Panc1 (cell line): ENCODE measurements around the gene CDC7. TPM values are rescaled to one million over a fixed set of nuclear protein-coding genes. Genes with fewer than 3 reads are reported as not detected.

ENCODE experiments used
- ATAC-seq: fragments of 200-7000 bp; cut with Tn5 transposase; 2 replicates; pipeline ENCODE4 v1.9.1; 2020; ENCODE audit warnings: mild to moderate bottlenecking, moderate library complexity
- BruUV-seq: library from RNA; stranded (reverse); fragments of 400-500 nt; replicated peaks from 2 replicates; lab custom pipeline; 2021; lab: Mats Ljungman, UMichigan
- CTCF ChIA-PET: fragments of 300-600 bp; sonication (Branson Sonifier 250); formaldehyde crosslinking; loops from one replicate; lab custom pipeline; 2022; ENCODE audit warnings: antibody characterized with exemption; lab: Charles Lee
- POLR2A ChIA-PET: fragments of 300-600 bp; sonication (Branson Sonifier 250); formaldehyde crosslinking; loops from one replicate; lab custom pipeline; 2022; ENCODE audit warnings: antibody characterized with exemption; lab: Charles Lee
- DNase-seq: peaks from one replicate; pipeline ENCODE4 v3.0.0-alpha.2; 2010; ENCODE audit warnings: low read depth, low spot score
- H3K27ac ChIP-seq: 2 replicates; pipeline ENCODE4 v1.5.1; 2011; ENCODE audit warnings: mild to moderate bottlenecking, low read length, inconsistent platforms
- H3K27me3 ChIP-seq: fragments of 200-500 bp; sonication (Bioruptor generic); 2 replicates; pipeline ENCODE4 v1.6.0; 2014; ENCODE audit warnings: low read length, inconsistent platforms; ENCODE audit not compliant: control insufficient read depth, insufficient read depth
- H3K36me3 ChIP-seq: fragments of 200-500 bp; sonication (Bioruptor generic); 2 replicates; pipeline ENCODE4 v1.5.1; 2014; ENCODE audit warnings: inconsistent platforms, mild to moderate bottlenecking, low read length, moderate library complexity; ENCODE audit not compliant: control insufficient read depth, insufficient read depth
- H3K4me1 ChIP-seq: 2 replicates; pipeline ENCODE4 v1.5.1; 2011; ENCODE audit warnings: inconsistent platforms, mild to moderate bottlenecking, low read length, moderate library complexity; ENCODE audit not compliant: control insufficient read depth, insufficient read depth
- H3K4me3 ChIP-seq, 2 experiments: 2 replicates each; pipeline ENCODE4 v1.5.1; 2011 to 2012; ENCODE audit warnings: low read depth in 2 of 2, low read length in 2 of 2, mild to moderate bottlenecking in 2 of 2, inconsistent platforms in 1 of 2, moderate library complexity in 1 of 2
- H3K9me3 ChIP-seq: fragments of 200-500 bp; sonication (Bioruptor generic); 2 replicates; pipeline ENCODE4 v1.5.1; 2014; ENCODE audit warnings: low read depth, mild to moderate bottlenecking, inconsistent platforms, low read length, moderate library complexity; ENCODE audit not compliant: control insufficient read depth, insufficient read depth
- CTCF ChIP-seq: fragments of 450-650 bp; IDR thresholded peaks from 2 replicates; pipeline ENCODE4 v1.5.1; 2017; ENCODE audit warnings: mild to moderate bottlenecking
- POLR2AphosphoS5 ChIP-seq: IDR thresholded peaks from 2 replicates; pipeline ENCODE4 v1.6.1; 2012; ENCODE audit warnings: mild to moderate bottlenecking, low read depth, low read length, moderate library complexity
- REST ChIP-seq, 2 experiments: IDR thresholded peaks; 2 replicates each; pipeline ENCODE4 v1.6.1; 2011 to 2012; ENCODE audit warnings: low read depth in 2 of 2, control low read depth in 1 of 2, low read length in 1 of 2, mild to moderate bottlenecking in 1 of 2, moderate library complexity in 1 of 2; ENCODE audit not compliant: insufficient read depth in 1 of 2
- SIN3A ChIP-seq: IDR thresholded peaks from 2 replicates; pipeline ENCODE4 v1.6.1; 2012; ENCODE audit warnings: low read depth, mild to moderate bottlenecking, low read length, moderate library complexity, borderline replicate concordance; ENCODE audit not compliant: insufficient read depth
- TCF7L2 ChIP-seq: IDR thresholded peaks from 2 replicates; pipeline ENCODE4 v1.6.1; 2011; ENCODE audit warnings: mild to moderate bottlenecking, low read depth, low read length, inconsistent platforms
- in situ Hi-C: cut with HindIII; loops from 2 replicates; pipeline ENCODE4 v1.10.0; 2016; ENCODE audit warnings: low sequenced_read_pairs, low pct_unique_long_range_greater_than_20kb
- intact Hi-C: fragments of 100-400 bp; cut with micrococcal nuclease; formaldehyde crosslinking; loops from one replicate; pipeline ENCODE4 v1.10.0; 2022; ENCODE audit not compliant: unreplicated experiment
- total RNA-seq: library from RNA; stranded (reverse); gene quantifications from one replicate; pipeline ENCODE4 v1.2.1, GENCODE V29; 2021; ENCODE audit not compliant: unreplicated experiment

Gene CDC7
- total RNA-seq, 1 experiment from 2014 or later: 30.1 TPM

- CTCF ChIA-PET: no interaction called here
- H3K4me3 ChIP-seq: no peak overlapping the region
- H3K27ac ChIP-seq: no peak overlapping the region
- no peak for TF ChIP-seq POLR2AphosphoS5
- no peak for TF ChIP-seq TCF7L2
- no peak for TF ChIP-seq REST (IDR thresholded peaks at IDR 0.05; ENCODE audit: insufficient read depth in 1 of 2, low read depth in 2 of 2, low read length in 1 of 2)
- TF ChIP-seq CTCF: no peak
- no peak for TF ChIP-seq SIN3A
- ATAC-seq: no peak
- H3K9me3 ChIP-seq: no peaks in the 10 kb centered on the region
- intact Hi-C loops: no loop called here
- H3K36me3 ChIP-seq: peaks cover 9% of the 10 kb centered on the region; the same call in 1 of the 2 replicates
- in situ Hi-C loops: no loop called here
- H3K4me1 ChIP-seq: peaks cover 18% of the 10 kb centered on the region
- POLR2A ChIA-PET: no interaction called here
- no TSS peak for BruUV-seq
- no peak for DNase-seq
- no peaks in the 10 kb centered on the region for H3K27me3 ChIP-seq
Observed at GRCh38 chr1:91505086-91505485, 4.4 kb downstream of the CDC7 start.

- Histone ChIP-seq H3K27ac (no peak overlapping the region), H3K4me1 (peaks cover 18% of the 10 kb centered on the region), H3K4me3 (no peak overlapping the region), H3K36me3 (peaks cover 12% of the 10 kb centered on the region; the same call in 1 of the 2 replicates), H3K27me3 (no peaks in the 10 kb centered on the region), H3K9me3 (no peaks in the 10 kb centered on the region)
- ChIA-PET POLR2A (no interaction called here), CTCF (interaction anchor here (0.6 to 0.7 kb wide), 2 partner anchors 86 to 557 kb away, joined by 3 to 4 read pairs; no protein-coding TSS in a partner anchor)
- no peak for DNase-seq
- in situ Hi-C loops (no loop called here), intact Hi-C loops (no loop called here)
- ATAC-seq: no peak
- no peak for TF ChIP-seq TCF7L2
- TF ChIP-seq SIN3A: no peak
- TF ChIP-seq CTCF: no peak
- TF ChIP-seq REST (IDR thresholded peaks at IDR 0.05; ENCODE audit: insufficient read depth in 1 of 2, low read depth in 2 of 2, low read length in 1 of 2): no peak
- no peak for TF ChIP-seq POLR2AphosphoS5
- BruUV-seq: no TSS peak
Observed at GRCh38 chr1:91506071-91506470, 5.4 kb downstream of the CDC7 start.
